Measurements from ENCODE around the gene ZNF565.
"Not testable (repeated sequence)": the region's sequence is repeated elsewhere in the genome, so short reads cannot be mapped to it uniquely, and the experiment has no call there.

ZNF565 gene

GRCh38 chr19:36149673-36150406 lies 64.6 kb downstream of the ZNF565 start:
- DNase-seq = no peak

GRCh38 chr19:36144624-36145023 lies 69.8 kb downstream of the ZNF565 start:
- DNase-seq = no peak

GRCh38 chr19:36142496-36142895 lies 72.0 kb downstream of the ZNF565 start:
- DNase-seq = no peak

GRCh38 chr19:36142046-36142445 lies 72.4 kb downstream of the ZNF565 start:
- no peak for DNase-seq

- DNase-seq = peak; percentile 73
Measured at GRCh38 chr19:36141039-36141927, 73.2 kb downstream of the ZNF565 start.

GRCh38 chr19:36140304-36141038 lies 74.0 kb downstream of the ZNF565 start:
- peak; percentile 68 for DNase-seq

GRCh38 chr19:36139473-36140303 lies 74.8 kb downstream of the ZNF565 start, which contains the start of gene CAPNS1:
CAPNS1 (plus strand) TSS chr19:36140066; CDS start chr19:36141012, 946 bp downstream.
- peak; percentile 95 for DNase-seq

GRCh38 chr19:36139120-36139472 lies 75.4 kb downstream of the ZNF565 start:
- no peak for DNase-seq

- DNase-seq = no peak
Measured at GRCh38 chr19:36136964-36137686, 77.3 kb downstream of the ZNF565 start.

- DNase-seq = not testable (repeated sequence)
Measured at GRCh38 chr19:36134867-36135266, 79.6 kb downstream of the ZNF565 start.

Measured in NCI-H1105 (cell line).